SK-N-SH (cell line): ENCODE results near the gene ZSCAN30.

Experiments used
- CTCF ChIP-seq: fragments of 200-600 bp; sonication (generic); IDR thresholded peaks from 2 replicates; pipeline ENCODE4 v1.6.1; 2017; ENCODE audit warnings: antibody characterized with exemption, mild to moderate bottlenecking, moderate library complexity
- JUND ChIP-seq: IDR thresholded peaks from 2 replicates; pipeline ENCODE4 v1.4.0; 2012
- REST ChIP-seq: IDR thresholded peaks from 2 replicates; pipeline ENCODE4 v1.6.1; 2012; ENCODE audit warnings: mild to moderate bottlenecking, low read depth, low read length, moderate library complexity
- SIN3A ChIP-seq: IDR thresholded peaks from 2 replicates; pipeline ENCODE4 v1.6.1; 2012; ENCODE audit warnings: low read depth, mild to moderate bottlenecking, low read length, moderate library complexity, borderline replicate concordance
- SMC3 ChIP-seq: IDR thresholded peaks from 2 replicates; pipeline ENCODE4 v1.6.1; 2012; ENCODE audit warnings: low read depth, low read length, improper control_type of control experiment
- TAF1 ChIP-seq: IDR thresholded peaks from 2 replicates; pipeline ENCODE4 v1.6.1; 2012; ENCODE audit warnings: low read depth, mild to moderate bottlenecking, low read length, moderate library complexity, borderline replicate concordance

GRCh38 chr18:35282353-35282752 is 7.7 kb downstream of the ZSCAN30 start:
- TF ChIP-seq TAF1 = no peak
- TF ChIP-seq SIN3A = no peak
- TF ChIP-seq CTCF = no peak
- peak; percentile 72 for TF ChIP-seq JUND
- no peak for TF ChIP-seq SMC3
- no peak for TF ChIP-seq REST
